CD4-positive, alpha-beta T cell treated with Interleukin-1 beta for 1 hour (primary cell): Measurements from ENCODE around the gene CAPN8.

Experiments used
- DNase-seq, 2 donors: peaks; one replicate each; pipeline ENCODE4 v3.0.0-alpha.2; 2020 to 2022

Gene CAPN8

GRCh38 chr1:223700942-223701637 is 35.6 kb upstream of the CAPN8 start:
- DNase-seq = no peak

- no peak for DNase-seq
These were observed 35.0 kb upstream of the CAPN8 start for GRCh38 chr1:223700388-223700918.

- DNase-seq = no peak
These were observed 30.4 kb upstream of the CAPN8 start for GRCh38 chr1:223695941-223696340.

- no peak for DNase-seq
These were observed 29.6 kb upstream of the CAPN8 start for GRCh38 chr1:223695014-223695548.

GRCh38 chr1:223691121-223691520 is 25.6 kb upstream of the CAPN8 start:
- no peak for DNase-seq

- DNase-seq = no peak
These were observed 18.9 kb upstream of the CAPN8 start for GRCh38 chr1:223684488-223684792.

GRCh38 chr1:223683586-223684487 is 18.3 kb upstream of the CAPN8 start:
- DNase-seq = peak; percentile 38 to 58

GRCh38 chr1:223682502-223682901 is 17.0 kb upstream of the CAPN8 start:
- no peak for DNase-seq

GRCh38 chr1:223680188-223680587 is 14.7 kb upstream of the CAPN8 start:
- no peak for DNase-seq

- DNase-seq = peak in 1 of 2 donors; percentile 13
These were observed 13.3 kb upstream of the CAPN8 start for GRCh38 chr1:223678841-223679240.

GRCh38 chr1:223674119-223674890 is 8.8 kb upstream of the CAPN8 start:
- DNase-seq = no peak

GRCh38 chr1:223670458-223671159 is 5.1 kb upstream of the CAPN8 start:
- peak in 1 of 2 donors; percentile 11 for DNase-seq

- DNase-seq = no peak
These were observed 3.7 kb upstream of the CAPN8 start for GRCh38 chr1:223669003-223669795.

GRCh38 chr1:223667484-223668182 is 2.1 kb upstream of the CAPN8 start:
- DNase-seq = no peak

GRCh38 chr1:223664106-223664505 is 1.4 kb downstream of the CAPN8 start:
- no peak for DNase-seq

GRCh38 chr1:223662943-223663342 is 2.6 kb downstream of the CAPN8 start:
- no peak for DNase-seq

GRCh38 chr1:223659711-223660110 is 5.8 kb downstream of the CAPN8 start:
- no peak for DNase-seq

- no peak for DNase-seq
These were observed 7.5 kb downstream of the CAPN8 start for GRCh38 chr1:223657978-223658377.

GRCh38 chr1:223654083-223654482 is 11.4 kb downstream of the CAPN8 start:
- DNase-seq = no peak

GRCh38 chr1:223653431-223653830 is 12.1 kb downstream of the CAPN8 start:
- no peak for DNase-seq

GRCh38 chr1:223653015-223653414 is 12.5 kb downstream of the CAPN8 start:
- no peak for DNase-seq
